ENCODE data around the gene FAM25A.

GRCh38 chr10:87038786-87039185, 18.7 kb downstream of the FAM25A start:
- no peak for TF ChIP-seq POLR2A (IDR thresholded peaks at IDR 0.05)
- no peak for TF ChIP-seq CTCF (IDR thresholded peaks at IDR 0.05)
